CD4-positive, alpha-beta T cell (primary cell): Measurements from ENCODE around the gene HACD1. TPM values are rescaled to one million over a fixed set of nuclear protein-coding genes. Genes with fewer than 3 reads are reported as not detected.
A peak's percentile ranks its signal among the peaks of the same experiment; 100 is the strongest.

Source experiments
- ATAC-seq: fragments of 200-7000 bp; cut with Tn5 transposase; one replicate; pipeline ENCODE4 v1.10.0; 2022; ENCODE audit warnings: mild to moderate bottlenecking; ENCODE audit not compliant: poor library complexity
- CTCF ChIA-PET: fragments of 350-600 bp; sonication (Branson Sonifier 250); formaldehyde crosslinking; loops from one replicate; lab custom pipeline; 2021; ENCODE audit warnings: antibody characterized with exemption, inconsistent platforms; lab: Charles Lee
- POLR2A ChIA-PET: fragments of 350-600 bp; sonication (Branson Sonifier 250); formaldehyde crosslinking; loops from one replicate; lab custom pipeline; 2021; ENCODE audit warnings: antibody characterized with exemption, inconsistent platforms; lab: Charles Lee
- DNase-seq, 14 experiments: peaks; one replicate each; pipeline ENCODE4 v3.0.0-alpha.2; 2013 to 2020; ENCODE audit warnings: mixed read lengths in 2 of 14
- H3K27ac ChIP-seq, 2 donors: one replicate each; pipeline versions ENCODE4 v1.5.1 to v1.7.0; 2013; ENCODE audit warnings: low read length in 2 of 2, low read depth in 1 of 2, mild to moderate bottlenecking in 1 of 2
- H3K27me3 ChIP-seq, 2 experiments: 1 replicate in 1 of 2; 2 replicates in 1 of 2; pipeline versions ENCODE4 v1.6.1 to v1.7.0; 2013; ENCODE audit warnings: low read length in 2 of 2, control low read depth in 1 of 2, mild to moderate bottlenecking in 1 of 2, moderate library complexity in 1 of 2; ENCODE audit not compliant: insufficient read depth in 2 of 2, control insufficient read depth in 1 of 2
- H3K36me3 ChIP-seq: one replicate; pipeline ENCODE4 v1.6.1; 2013; ENCODE audit warnings: low read length, control low read depth; ENCODE audit not compliant: insufficient read depth
- H3K4me1 ChIP-seq: one replicate; pipeline ENCODE4 v1.6.1; 2013; ENCODE audit warnings: low read length, control low read depth; ENCODE audit not compliant: insufficient read depth
- H3K4me3 ChIP-seq: one replicate; pipeline ENCODE4 v1.5.1; 2013; ENCODE audit warnings: mild to moderate bottlenecking, low read length, moderate library complexity
- H3K9me3 ChIP-seq, 2 experiments: 1 replicate in 1 of 2; 2 replicates in 1 of 2; pipeline versions ENCODE4 v1.6.1 to v1.7.0; 2013; ENCODE audit warnings: low read length in 2 of 2, mild to moderate bottlenecking in 2 of 2, control low read depth in 1 of 2, moderate library complexity in 1 of 2; ENCODE audit not compliant: control insufficient read depth in 1 of 2, insufficient read depth in 1 of 2
- H3K27ac Mint-ChIP-seq: one replicate; pipeline ENCODE4 v1.8.0; 2020; ENCODE audit warnings: mixed read lengths
- H3K27me3 Mint-ChIP-seq: one replicate; pipeline ENCODE4 v1.8.0; 2021; ENCODE audit warnings: mixed read lengths
- H3K36me3 Mint-ChIP-seq: one replicate; pipeline ENCODE4 v1.8.0; 2021; ENCODE audit warnings: low read depth, mixed read lengths
- H3K4me1 Mint-ChIP-seq: one replicate; pipeline ENCODE4 v1.8.0; 2021; ENCODE audit warnings: low read depth, mixed read lengths
- H3K4me3 Mint-ChIP-seq: one replicate; pipeline ENCODE4 v1.8.0; 2020; ENCODE audit warnings: mild to moderate bottlenecking, mixed read lengths
- H3K9me3 Mint-ChIP-seq: one replicate; pipeline ENCODE4 v1.8.0; 2020; ENCODE audit warnings: mixed read lengths
- CTCF ChIP-seq: fragments of 200-600 bp; IDR thresholded peaks from one replicate; pipeline ENCODE4 v1.8.0; 2022; ENCODE audit warnings: antibody characterized with exemption, mild to moderate bottlenecking
- intact Hi-C, 2 experiments: fragments of 100-400 bp; cut with DNase I in 1 of 2; cut with micrococcal nuclease in 1 of 2; formaldehyde crosslinking; loops; one replicate each; pipeline versions ENCODE4 v1.15.1 to v1.9.0; 2023 to 2025; cut with DNase I, micrococcal nuclease
- polyA plus RNA-seq, 2 donors: library from polyadenylated mRNA; unstranded; fragments of 120-200 nt; gene quantifications; one replicate each; pipeline ENCODE4 v1.2.1, GENCODE V29; 2013
- total RNA-seq, 174 experiments: library from RNA in 2 of 174; stranded (reverse) in 2 of 174; gene quantifications; one replicate each; pipeline ENCODE4 v1.2.3 and lab custom pipeline; 2021 to 2026

The HACD1 gene, protein sequence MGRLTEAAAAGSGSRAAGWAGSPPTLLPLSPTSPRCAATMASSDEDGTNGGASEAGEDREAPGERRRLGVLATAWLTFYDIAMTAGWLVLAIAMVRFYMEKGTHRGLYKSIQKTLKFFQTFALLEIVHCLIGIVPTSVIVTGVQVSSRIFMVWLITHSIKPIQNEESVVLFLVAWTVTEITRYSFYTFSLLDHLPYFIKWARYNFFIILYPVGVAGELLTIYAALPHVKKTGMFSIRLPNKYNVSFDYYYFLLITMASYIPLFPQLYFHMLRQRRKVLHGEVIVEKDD
- total RNA-seq (under 1 TPM; 0.75 to 0.77 TPM), total RNA-seq (lab: John Stamatoyannopoulos, UW) (0.33 to 5.3 (median 1.2) reads per million in 172 experiments)
- 4.1 TPM for polyA plus RNA-seq (2013, experiment 1 of 2)
- polyA plus RNA-seq (2013, experiment 2 of 2): 6.2 TPM

GRCh38 chr10:17617031-17617911 is at the start of gene HACD1:
Gene HACD1 (minus strand): TSS chr10:17617374. CDS start chr10:17617339, 35 bp downstream.
- no peaks in the 10 kb centered on the region for H3K9me3 ChIP-seq
- no peak within 1 kb of the TSS for H3K27ac Mint-ChIP-seq
- H3K27ac ChIP-seq: no peak within 1 kb of the TSS
- H3K4me3 ChIP-seq: peak within 1 kb of the TSS; percentile 66
- peaks cover 6% of the 10 kb centered on the region for H3K4me1 Mint-ChIP-seq
- ATAC-seq (peak; percentile 73), DNase-seq (peak in 13 of 14 experiments; percentile 5 to 68 (median 37))
- peaks cover 18% of the 10 kb centered on the region for H3K27me3 Mint-ChIP-seq
- peak within 1 kb of the TSS; percentile 92 for H3K4me3 Mint-ChIP-seq
- POLR2A ChIA-PET: interaction anchor here (1.0 to 2.4 kb wide), 2 partner anchors 27 to 52 kb away, joined by 4 to 19 read pairs; partner anchors contain the start of gene STAM
- no peaks in the 10 kb centered on the region for H3K9me3 Mint-ChIP-seq
- H3K36me3 ChIP-seq: no peaks in the 10 kb centered on the region
- H3K27me3 ChIP-seq: peaks cover 0 to 5% of the 10 kb centered on the region in 2 experiments
- peaks cover 4% of the 10 kb centered on the region for H3K36me3 Mint-ChIP-seq
- H3K4me1 ChIP-seq: peaks cover 13% of the 10 kb centered on the region
- no peak for TF ChIP-seq CTCF
- intact Hi-C loops: loop anchor here in 1 of 2 experiments (2.0 kb wide), 1 partner anchor 70 kb away; no protein-coding TSS in a partner anchor
- CTCF ChIA-PET: interaction anchor here (1.1 to 1.4 kb wide), 3 partner anchors 27 to 120 kb away, joined by 3 to 4 read pairs (median 3); partner anchors contain the start of gene STAM

- Histone ChIP-seq H3K4me3 (no peak overlapping the region), H3K36me3 (peaks cover 3% of the 10 kb centered on the region), H3K27me3 (no peaks in the 10 kb centered on the region), H3K27ac (no peak overlapping the region), H3K4me1 (peaks cover 5% of the 10 kb centered on the region), H3K9me3 (no peaks in the 10 kb centered on the region)
- Mint-ChIP-seq H3K36me3 (peaks cover 30% of the 10 kb centered on the region), H3K27ac (no peak overlapping the region), H3K9me3 (no peaks in the 10 kb centered on the region), H3K27me3 (no peaks in the 10 kb centered on the region), H3K4me1 (peaks cover 80% of the 10 kb centered on the region), H3K4me3 (peak overlapping the region; percentile 46)
- DNase-seq: peak in 1 of 14 experiments; percentile 34
- no peak for ATAC-seq
- ChIA-PET POLR2A (no interaction called here), CTCF (no interaction called here)
- no peak for TF ChIP-seq CTCF
- intact Hi-C loops: no loop called here
These were observed 48.6 kb upstream of the HACD1 start for GRCh38 chr10:17665747-17666146.

DNA sequence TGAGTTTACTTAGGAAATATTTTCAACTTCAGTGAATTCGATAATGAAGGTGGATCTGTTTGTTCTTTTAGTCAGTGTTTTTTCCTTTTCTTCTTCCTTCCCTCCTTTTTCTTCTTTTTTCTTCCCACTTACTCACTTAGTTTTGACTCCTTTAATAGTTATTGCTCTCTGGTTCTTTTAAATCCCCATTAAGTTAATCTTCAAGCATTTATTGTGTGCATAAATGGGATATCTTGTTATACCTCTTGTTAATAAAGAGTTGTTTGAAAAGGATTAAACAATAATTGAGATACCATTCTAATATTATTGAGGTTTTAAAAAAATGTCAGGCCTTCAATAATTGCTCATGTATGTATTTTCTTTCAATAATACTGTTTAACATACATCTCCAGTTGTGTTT is 46.3 kb upstream of the HACD1 start:
- H3K9me3 Mint-ChIP-seq: no peaks in the 10 kb centered on the region
- H3K9me3 ChIP-seq: no peaks in the 10 kb centered on the region
- no peak overlapping the region for H3K4me3 Mint-ChIP-seq
- peaks cover 3% of the 10 kb centered on the region for H3K36me3 ChIP-seq
- H3K4me3 ChIP-seq: no peak overlapping the region
- DNase-seq: no peak
- TF ChIP-seq CTCF: no peak
- peaks cover 64% of the 10 kb centered on the region for H3K4me1 Mint-ChIP-seq
- peak overlapping the region; percentile 37 for H3K27ac Mint-ChIP-seq
- ChIA-PET POLR2A (interaction anchor here (1.2 to 1.9 kb wide), 2 partner anchors 15 to 20 kb away, joined by 3 to 11 read pairs; partner anchors contain the start of gene STAM), CTCF (no interaction called here)
- no peak overlapping the region for H3K27ac ChIP-seq
- peaks cover 40% of the 10 kb centered on the region for H3K36me3 Mint-ChIP-seq
- no peaks in the 10 kb centered on the region for H3K27me3 ChIP-seq
- H3K27me3 Mint-ChIP-seq: no peaks in the 10 kb centered on the region
- peaks cover 6% of the 10 kb centered on the region for H3K4me1 ChIP-seq
- no peak for ATAC-seq
- intact Hi-C loops: no loop called here
